NCI-H524 (cell line): Measurements from ENCODE around the gene HCST.
"Not testable (repeated sequence)": the region's sequence is repeated elsewhere in the genome, so short reads cannot be mapped to it uniquely, and the experiment has no call there.

Experiments used
- DNase-seq, 2 experiments: peaks; one replicate each; lab custom pipeline; 2025; lab: John Stamatoyannopoulos, UW

The HCST gene

DNA sequence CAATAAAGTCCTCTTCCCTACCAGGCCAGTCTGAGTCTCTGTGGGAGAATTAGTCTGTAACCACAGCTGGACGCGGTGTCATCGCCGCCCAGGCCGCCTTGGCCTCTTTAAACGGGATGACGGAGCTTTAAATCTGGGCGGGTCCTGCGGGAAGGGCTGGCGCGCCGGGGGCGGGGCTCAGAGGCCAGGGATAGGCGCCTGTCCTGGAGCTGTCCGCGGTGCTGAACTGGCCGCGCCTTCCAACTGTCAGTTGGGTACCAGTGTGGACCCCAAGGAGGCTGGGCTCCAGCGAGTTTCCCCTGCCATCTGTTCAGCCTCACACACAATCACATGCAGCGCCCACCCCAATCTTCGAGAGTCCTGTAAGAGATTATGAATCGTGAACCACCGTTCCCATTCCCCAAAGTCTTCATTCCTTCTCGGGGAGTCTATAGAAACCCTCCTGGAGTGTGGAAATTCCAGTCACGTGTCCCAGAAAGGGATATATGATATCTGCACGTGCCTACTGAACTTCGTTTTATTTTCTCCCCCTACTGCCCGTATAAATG, 22.5 kb upstream of the HCST start:
- peak; percentile 76 to 84 for DNase-seq

DNA sequence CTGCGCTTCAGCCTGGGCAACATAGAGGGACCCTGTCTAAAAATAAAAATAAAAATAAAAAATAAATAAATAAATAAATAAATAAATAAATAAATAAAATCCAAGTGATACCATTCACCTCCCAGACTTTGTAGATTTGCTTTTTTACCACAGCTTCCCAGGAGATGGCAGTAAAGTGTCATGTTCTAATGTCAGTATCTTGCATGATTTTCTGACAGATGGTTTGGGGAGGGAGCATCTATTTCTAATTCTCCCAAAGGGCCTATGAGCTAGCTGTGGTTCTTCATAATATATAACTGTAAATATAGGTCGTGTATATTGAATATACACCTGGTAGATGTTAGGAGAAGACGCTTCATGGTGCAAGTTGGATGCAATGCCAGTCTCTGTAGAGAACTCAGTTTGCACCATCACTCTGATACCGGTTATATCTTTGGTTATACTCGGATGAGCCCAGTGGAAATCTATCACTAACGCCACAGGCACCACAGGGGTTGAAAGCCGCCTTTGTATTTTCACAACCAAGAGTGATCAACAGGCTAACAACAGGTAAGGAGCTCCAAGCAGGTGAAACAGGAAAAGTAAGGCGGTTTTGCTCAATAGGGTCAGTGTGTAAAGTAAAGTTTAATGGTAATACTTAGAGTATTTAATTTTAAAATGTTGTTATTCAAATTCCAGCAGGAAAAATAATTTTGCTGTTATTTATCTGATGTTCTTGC, 20.1 kb upstream of the HCST start:
- peak; percentile 92 to 94 for DNase-seq

- no peak for DNase-seq
These were observed 18.4 kb upstream of the HCST start for GRCh38 chr19:35883882-35884281.

- DNase-seq, result no peak
These were observed 17.0 kb upstream of the HCST start for GRCh38 chr19:35885225-35885738.

DNA sequence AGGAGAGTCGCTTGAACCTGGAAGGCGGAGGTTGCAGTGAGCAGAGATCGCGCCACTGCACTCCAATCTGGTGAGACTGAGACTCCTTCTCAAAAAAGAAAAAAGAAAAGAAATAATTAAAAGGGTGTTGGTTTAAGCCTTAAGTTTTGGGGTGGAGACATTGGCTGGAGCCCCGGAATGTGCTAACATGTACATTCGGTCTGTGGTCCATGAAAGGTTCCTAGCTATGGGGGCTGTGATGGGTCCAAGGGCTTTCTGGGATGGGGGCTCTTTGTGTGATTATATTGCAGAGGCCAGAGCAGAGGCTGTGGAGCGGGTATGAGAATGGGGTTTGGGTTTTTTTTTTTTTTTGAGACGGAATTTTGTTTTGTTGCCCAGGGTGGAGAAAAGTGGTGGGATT, 16.4 kb upstream of the HCST start:
- DNase-seq, result no peak

DNA sequence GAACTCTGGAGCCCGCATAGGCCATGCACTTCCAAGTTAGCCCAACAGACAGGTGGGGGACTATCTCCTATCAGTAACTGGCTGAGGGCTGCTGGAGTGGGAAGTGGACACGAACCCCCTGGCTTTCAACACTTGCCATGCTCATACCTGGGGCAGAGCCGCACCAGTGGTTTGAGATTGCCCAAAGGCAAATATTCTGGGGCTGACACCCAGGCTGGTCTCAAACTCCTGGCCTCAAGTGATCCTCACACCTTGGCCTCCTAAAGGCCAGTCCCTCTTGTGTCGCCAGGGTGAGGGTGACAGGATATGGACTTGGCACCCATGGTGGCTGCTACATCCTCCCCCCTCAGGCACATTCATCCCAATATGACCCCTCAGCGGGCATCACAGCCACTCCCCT, 15.1 kb upstream of the HCST start:
- no peak for DNase-seq

DNA sequence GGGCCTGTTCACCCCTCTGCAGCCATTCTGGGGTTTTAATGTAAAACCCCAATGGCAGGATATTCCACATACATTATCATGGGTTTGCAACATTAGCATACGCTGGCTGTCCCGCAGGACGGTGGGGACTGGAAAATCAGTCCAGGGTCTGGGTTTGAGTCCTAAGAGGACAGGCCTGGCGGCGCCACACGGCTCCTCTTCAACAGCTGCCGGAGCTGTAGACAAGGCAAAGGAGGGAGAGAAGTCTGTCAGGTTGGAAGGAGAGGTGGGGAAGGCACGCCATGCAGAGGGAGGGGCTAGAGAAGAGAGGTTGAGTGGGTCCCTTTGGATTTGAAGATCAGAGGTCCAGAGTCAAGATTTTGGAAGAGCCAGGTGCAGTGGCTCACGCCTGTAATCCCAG, 13.9 kb upstream of the HCST start:
- DNase-seq, result no peak

DNA sequence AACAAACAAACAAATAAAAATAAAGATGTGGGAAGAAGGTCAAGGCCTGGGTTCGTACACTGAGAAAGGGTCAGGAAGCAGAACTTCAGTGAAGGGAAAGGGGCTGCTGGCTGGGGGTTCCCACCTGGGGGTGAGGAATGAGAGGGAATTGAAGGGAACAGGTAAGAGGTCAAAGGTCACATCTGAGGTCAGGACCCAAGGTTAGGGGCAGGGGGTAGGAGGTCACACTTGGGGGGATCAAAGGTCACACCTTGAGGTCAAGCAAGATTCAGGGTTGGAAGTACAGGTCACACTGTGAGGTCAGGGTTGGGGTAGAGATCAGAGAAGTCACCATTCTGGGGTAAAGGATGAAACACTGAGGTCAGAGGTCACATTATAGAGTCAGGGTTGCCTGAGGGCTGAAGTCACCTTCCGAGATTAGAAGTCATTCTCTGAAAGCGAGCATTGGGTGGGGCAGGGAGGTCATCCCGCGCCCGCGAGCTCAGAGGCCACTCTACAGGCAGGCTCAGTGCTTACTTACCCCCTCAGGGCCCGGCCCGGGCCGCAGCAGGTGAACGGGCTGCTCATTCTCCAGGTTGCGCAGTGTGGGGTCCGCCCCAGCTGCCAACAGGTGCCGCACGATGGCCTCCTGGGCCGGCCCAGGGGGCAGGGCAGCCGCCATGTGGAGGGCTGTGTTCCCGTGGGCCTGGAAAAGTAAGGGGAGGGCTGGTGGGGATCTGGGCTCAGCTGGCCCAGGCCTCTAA, 12.8 kb upstream of the HCST start:
- DNase-seq, result no peak

GRCh38 chr19:35890113-35890650, 12.1 kb upstream of the HCST start:
- no peak for DNase-seq

- DNase-seq, result not testable (repeated sequence)
These were observed 10.5 kb upstream of the HCST start for GRCh38 chr19:35891819-35892218.

GRCh38 chr19:35894342-35894741, 8.0 kb upstream of the HCST start:
- no peak for DNase-seq

DNA sequence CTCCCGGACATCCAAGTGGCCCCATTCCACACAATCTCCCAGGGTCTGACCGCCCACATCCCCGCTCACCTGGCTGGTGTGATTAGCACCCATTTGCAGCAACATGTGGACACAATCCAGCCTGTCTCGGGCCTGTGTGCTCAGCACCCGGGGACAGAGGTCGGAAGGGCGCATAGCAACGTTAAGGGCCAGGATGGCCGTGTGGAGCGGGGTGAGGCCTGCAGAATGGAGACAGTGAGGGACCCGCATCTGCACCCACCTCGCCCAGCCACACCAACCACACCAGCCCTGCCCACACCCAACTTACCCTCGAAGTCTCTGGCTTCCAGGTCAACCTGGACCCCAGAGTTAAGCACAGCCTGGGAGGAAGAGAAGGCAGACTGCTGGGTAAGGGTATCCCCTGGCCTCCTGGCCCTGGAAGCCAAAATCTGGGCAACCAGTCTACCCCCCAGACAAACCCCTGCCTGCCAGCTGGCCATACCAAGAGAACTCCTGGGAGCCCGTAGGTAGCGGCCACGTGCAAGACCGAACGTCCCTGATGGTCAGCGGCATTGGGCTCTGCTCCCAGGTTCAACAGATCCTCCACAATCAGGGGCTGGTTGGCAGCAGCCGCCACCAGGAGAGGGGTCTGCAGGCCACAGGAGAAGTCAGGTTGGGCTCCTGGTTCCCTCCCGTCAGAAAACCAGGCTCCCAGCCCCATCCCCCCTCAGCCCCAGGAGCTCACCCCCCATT, 6.3 kb upstream of the HCST start:
- DNase-seq, result no peak

DNA sequence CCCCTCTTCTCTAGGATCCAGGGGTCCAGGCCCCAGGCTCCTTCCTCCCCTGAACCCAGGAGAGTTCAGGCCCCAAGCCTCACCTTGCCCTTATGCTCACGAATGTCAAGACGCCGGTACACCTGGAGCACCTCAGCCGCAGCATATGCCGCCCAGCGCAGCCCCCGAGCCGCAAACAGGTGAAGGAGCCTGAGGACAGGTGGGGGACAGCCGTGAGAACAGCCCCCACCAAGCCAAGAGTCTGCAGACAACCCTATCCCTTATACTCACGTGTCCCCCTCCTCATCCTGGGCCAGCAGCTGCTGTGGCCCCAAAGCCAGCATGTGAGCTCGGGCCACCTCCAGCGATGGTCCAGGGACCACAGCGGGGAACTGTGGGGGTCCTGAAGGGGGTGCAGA, 5.7 kb upstream of the HCST start:
- DNase-seq, result no peak

DNA sequence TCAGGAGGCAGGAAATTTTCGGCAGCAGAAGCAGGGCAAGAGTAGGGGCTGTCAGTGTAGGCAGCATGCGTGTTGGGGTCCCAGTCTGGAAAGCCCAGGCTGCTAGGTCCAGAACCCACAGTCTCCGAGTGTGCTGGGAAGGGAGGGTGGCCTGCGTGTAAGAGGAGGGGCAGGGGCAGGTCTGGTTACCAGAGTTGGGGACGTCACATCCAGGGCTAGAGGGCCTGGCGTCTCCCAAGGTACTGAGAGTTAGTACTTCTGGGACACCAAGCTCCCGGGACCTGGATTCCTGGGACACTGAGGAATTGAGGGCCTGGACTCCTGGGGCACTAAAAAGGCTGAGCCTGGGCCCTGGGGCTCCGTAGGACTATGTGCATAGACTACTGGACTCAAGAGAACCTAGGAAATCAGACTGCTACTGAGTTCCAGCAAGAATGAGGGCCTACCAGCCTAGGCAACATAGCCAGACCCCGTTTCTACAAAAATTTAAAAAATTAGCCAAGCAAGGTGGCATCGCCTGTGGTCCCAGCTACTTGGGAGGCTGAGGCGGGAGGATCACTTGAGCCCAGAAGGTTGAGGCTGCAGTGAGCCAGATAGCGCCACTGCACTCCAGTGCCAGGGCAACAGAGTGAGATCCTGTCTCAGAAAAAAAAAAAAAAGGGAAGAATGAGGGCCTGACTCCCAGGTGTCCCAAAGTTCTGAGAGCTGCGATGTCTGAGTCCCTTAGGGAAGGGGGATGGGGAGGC, 4.5 kb upstream of the HCST start:
- no peak for DNase-seq

DNA sequence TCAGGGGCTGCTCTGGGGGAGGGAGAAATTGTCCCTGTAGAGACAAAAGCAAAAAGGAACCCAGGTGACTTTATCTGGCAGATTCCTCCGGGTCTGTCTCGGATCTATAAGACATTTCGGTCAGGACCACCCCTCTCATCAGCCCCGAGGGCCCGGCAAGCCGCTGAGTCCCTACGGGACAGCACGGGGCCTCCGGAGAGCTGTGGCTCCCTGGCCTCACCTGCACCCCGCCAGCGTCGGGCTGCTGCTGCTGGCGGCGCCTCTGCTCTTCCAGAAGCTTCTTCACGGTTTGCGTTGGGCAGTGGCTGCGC, 3.9 kb upstream of the HCST start:
- DNase-seq, result no peak

- DNase-seq, result peak; percentile 77 to 85
These were observed 2.6 kb upstream of the HCST start for GRCh38 chr19:35899547-35900214.

GRCh38 chr19:35901055-35901644, 1.2 kb upstream of the HCST start:
- no peak for DNase-seq

DNA sequence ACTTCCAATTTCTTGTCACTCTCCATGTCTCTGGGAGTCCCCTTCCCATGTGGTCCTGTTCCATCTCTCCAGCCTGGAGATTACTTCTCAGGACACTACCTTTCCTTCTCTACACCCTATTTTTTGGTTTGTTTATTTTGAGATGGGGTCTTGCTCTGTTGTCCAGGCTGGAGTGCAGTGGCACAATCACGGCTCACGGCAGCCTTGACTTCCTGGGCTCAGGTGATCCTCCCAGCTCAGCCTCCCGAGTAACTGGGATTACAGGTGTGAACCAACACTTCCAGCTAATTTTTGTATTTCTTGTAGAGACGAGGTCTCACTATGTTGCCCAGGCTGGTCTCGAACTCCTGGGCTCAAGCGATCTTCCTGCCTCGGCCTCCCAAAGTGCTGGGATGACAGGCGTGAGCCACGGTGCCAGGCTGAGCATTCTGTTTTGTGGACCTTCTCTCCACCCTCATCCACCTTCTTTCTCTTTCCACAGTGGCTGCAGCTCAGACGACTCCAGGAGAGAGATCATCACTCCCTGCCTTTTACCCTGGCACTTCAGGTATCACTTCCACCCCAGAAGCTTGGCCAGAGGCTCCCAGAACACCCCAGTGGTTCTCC, 644 bp downstream of the HCST start:
- DNase-seq, result no peak

DNA sequence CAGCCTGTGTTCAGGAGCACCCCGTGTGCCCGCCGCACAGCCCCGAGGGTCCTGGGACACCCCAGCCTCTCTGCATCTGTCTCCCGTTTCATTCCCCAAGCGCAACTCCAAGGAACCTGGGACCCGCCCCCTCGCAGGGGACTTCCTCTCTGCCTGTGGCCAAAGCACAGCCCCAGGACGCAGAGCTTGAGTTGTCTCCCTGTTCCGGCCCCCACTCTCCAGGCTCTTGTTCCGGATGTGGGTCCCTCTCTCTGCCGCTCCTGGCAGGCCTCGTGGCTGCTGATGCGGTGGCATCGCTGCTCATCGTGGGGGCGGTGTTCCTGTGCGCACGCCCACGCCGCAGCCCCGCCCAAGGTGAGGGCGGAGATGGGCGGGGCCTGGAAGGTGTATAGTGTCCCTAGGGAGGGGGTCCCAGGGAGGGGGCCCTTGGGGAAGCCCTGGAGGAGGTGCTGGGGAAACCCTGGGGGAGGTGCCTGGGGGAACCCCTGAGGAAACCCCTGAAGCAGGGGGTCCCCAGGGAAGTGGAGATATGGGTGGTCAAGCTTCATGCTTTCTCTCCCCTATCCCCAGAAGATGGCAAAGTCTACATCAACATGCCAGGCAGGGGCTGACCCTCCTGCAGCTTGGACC, 1.3 kb downstream of the HCST start:
- peak in 1 of 2 experiments; percentile 49 for DNase-seq
